Medulla oblongata (tissue), 1 donor: ENCODE measurements around the gene TM4SF1.

Experiments used
- DNase-seq: peaks from one replicate; pipeline ENCODE4 v3.0.0-alpha.2; 2015; ENCODE audit errors: extremely low spot score

Gene TM4SF1

GRCh38 chr3:149377408-149378364 is at the start of gene TM4SF1:
Gene TM4SF1 (minus strand): TSS chr3:149377649. CDS start chr3:149377547, 102 bp downstream.
- DNase-seq: no peak

GRCh38 chr3:149426325-149426724 is 48.9 kb upstream of the TM4SF1 start:
- DNase-seq: no peak

GRCh38 chr3:149424918-149425317 is 47.5 kb upstream of the TM4SF1 start:
- DNase-seq: no peak

GRCh38 chr3:149421764-149422163 is 44.3 kb upstream of the TM4SF1 start:
- no peak for DNase-seq

- no peak for DNase-seq
Measured at GRCh38 chr3:149419816-149420215, 42.4 kb upstream of the TM4SF1 start.

GRCh38 chr3:149417727-149418126 is 40.3 kb upstream of the TM4SF1 start:
- DNase-seq: no peak

GRCh38 chr3:149417174-149417573 is 39.7 kb upstream of the TM4SF1 start:
- no peak for DNase-seq

- DNase-seq: no peak
Measured at GRCh38 chr3:149415484-149415883, 38.0 kb upstream of the TM4SF1 start.

GRCh38 chr3:149414557-149415231 is 37.2 kb upstream of the TM4SF1 start:
- no peak for DNase-seq

- DNase-seq: peak; percentile 8
Measured at GRCh38 chr3:149411583-149411982, 34.1 kb upstream of the TM4SF1 start.

GRCh38 chr3:149409351-149409750 is 31.9 kb upstream of the TM4SF1 start:
- no peak for DNase-seq

- DNase-seq: no peak
Measured at GRCh38 chr3:149407898-149408297, 30.4 kb upstream of the TM4SF1 start.

GRCh38 chr3:149406244-149406752 is 28.8 kb upstream of the TM4SF1 start:
- DNase-seq: no peak

- DNase-seq: no peak
Measured at GRCh38 chr3:149403443-149403842, 26.0 kb upstream of the TM4SF1 start.

GRCh38 chr3:149402481-149402880 is 25.0 kb upstream of the TM4SF1 start:
- no peak for DNase-seq

GRCh38 chr3:149401926-149402310 is 24.5 kb upstream of the TM4SF1 start:
- DNase-seq: no peak

- no peak for DNase-seq
Measured at GRCh38 chr3:149401212-149401925, 23.9 kb upstream of the TM4SF1 start.

- no peak for DNase-seq
Measured at GRCh38 chr3:149400645-149401044, 23.2 kb upstream of the TM4SF1 start.

- no peak for DNase-seq
Measured at GRCh38 chr3:149398296-149398695, 20.8 kb upstream of the TM4SF1 start.

GRCh38 chr3:149397528-149397927 is 20.1 kb upstream of the TM4SF1 start:
- no peak for DNase-seq

GRCh38 chr3:149396476-149396875 is 19.0 kb upstream of the TM4SF1 start:
- no peak for DNase-seq
